ENCODE data around the gene AOC2.

DNA sequence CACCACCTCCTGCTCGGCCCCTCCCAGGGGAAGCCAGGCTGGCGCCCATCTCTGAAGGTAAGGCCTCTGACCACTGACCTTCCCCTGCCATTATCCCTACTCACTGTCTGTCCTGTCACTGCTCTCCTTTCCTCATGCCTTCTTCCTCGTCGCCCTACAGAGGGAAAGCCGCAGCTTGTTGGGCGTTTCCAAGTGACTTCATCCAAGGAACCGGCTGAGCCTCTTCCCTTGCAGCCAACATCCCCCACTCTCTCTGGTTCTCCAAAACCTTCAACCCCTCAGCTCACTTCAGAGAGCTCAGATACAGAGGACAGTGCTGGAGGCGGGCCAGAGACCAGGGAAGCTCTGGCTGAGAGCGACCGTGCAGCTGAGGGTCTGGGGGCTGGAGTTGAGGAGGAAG lies 48.9 kb upstream of the AOC2 start:
- TF ChIP-seq, protein P1, sequence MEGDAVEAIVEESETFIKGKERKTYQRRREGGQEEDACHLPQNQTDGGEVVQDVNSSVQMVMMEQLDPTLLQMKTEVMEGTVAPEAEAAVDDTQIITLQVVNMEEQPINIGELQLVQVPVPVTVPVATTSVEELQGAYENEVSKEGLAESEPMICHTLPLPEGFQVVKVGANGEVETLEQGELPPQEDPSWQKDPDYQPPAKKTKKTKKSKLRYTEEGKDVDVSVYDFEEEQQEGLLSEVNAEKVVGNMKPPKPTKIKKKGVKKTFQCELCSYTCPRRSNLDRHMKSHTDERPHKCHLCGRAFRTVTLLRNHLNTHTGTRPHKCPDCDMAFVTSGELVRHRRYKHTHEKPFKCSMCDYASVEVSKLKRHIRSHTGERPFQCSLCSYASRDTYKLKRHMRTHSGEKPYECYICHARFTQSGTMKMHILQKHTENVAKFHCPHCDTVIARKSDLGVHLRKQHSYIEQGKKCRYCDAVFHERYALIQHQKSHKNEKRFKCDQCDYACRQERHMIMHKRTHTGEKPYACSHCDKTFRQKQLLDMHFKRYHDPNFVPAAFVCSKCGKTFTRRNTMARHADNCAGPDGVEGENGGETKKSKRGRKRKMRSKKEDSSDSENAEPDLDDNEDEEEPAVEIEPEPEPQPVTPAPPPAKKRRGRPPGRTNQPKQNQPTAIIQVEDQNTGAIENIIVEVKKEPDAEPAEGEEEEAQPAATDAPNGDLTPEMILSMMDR (IDR thresholded peaks at IDR 0.05) = no peak
- TF ChIP-seq POLR2A (IDR thresholded peaks at IDR 0.05) = no peak
